H1 (cell line): ENCODE data around the gene ZBTB48. TPM values are rescaled to one million over a fixed set of nuclear protein-coding genes. Genes with fewer than 3 reads are reported as not detected.

Experiments
- CTCF ChIA-PET: fragments of 300-600 bp; sonication (Branson Sonifier 250); formaldehyde crosslinking; loops from one replicate; lab custom pipeline; 2021; ENCODE audit not compliant: partially characterized antibody; lab: Charles Lee
- POLR2A ChIA-PET: fragments of 300-600 bp; sonication (Branson Sonifier 250); formaldehyde crosslinking; loops from one replicate; lab custom pipeline; 2021; ENCODE audit warnings: inconsistent platforms; ENCODE audit not compliant: partially characterized antibody; lab: Charles Lee
- DNase-seq, 2 experiments: peaks; one replicate each; pipeline versions ENCODE4 v3.0.0 to v3.0.0-alpha.2; 2010 to 2022; ENCODE audit warnings: low spot score in 2 of 2, low read depth in 1 of 2, mixed read lengths in 1 of 2
- FAIRE-seq: peaks from 2 replicates; lab custom pipeline; 2011; peaks lifted over from hg19 to GRCh38; lab: Jason Lieb, UNC
- H2AFZ ChIP-seq: 2 replicates; pipeline ENCODE4 v1.8.1; 2012; ENCODE audit warnings: low read length, inconsistent platforms
- H2AK5ac ChIP-seq: 2 replicates; pipeline ENCODE4 v1.6.1; 2013; ENCODE audit warnings: low read depth, low read length
- H2BK120ac ChIP-seq: replicated peaks from 2 replicates; pipeline ENCODE3; 2013; ENCODE audit warnings: low read depth, low read length, inconsistent platforms
- H2BK12ac ChIP-seq: 2 replicates; pipeline ENCODE4 v1.6.1; 2013; ENCODE audit warnings: low read depth, low read length
- H2BK15ac ChIP-seq: 2 replicates; pipeline ENCODE4 v1.6.1; 2013; ENCODE audit warnings: low read length
- H2BK20ac ChIP-seq: 2 replicates; pipeline ENCODE4 v1.6.1; 2013; ENCODE audit warnings: low read length
- H2BK5ac ChIP-seq: 2 replicates; pipeline ENCODE4 v1.6.1; 2013; ENCODE audit warnings: low read depth, low read length
- H3K14ac ChIP-seq: 2 replicates; pipeline ENCODE4 v1.6.1; 2013; ENCODE audit warnings: inconsistent platforms; ENCODE audit not compliant: insufficient read length
- H3K18ac ChIP-seq: 2 replicates; pipeline ENCODE4 v1.6.1; 2013; ENCODE audit warnings: low read length; ENCODE audit errors: extremely low read depth
- H3K23ac ChIP-seq: 2 replicates; pipeline ENCODE4 v1.6.1; 2013; ENCODE audit warnings: inconsistent platforms; ENCODE audit not compliant: insufficient read length
- H3K23me2 ChIP-seq: 2 replicates; pipeline ENCODE4 v1.6.1; 2013; ENCODE audit warnings: low read depth, low read length
- H3K27ac ChIP-seq: 2 replicates; pipeline ENCODE4 v1.6.1; 2011; ENCODE audit warnings: low read depth, low read length, inconsistent platforms
- H3K27me3 ChIP-seq, 4 experiments: replicated peaks in 1 of 4; 1 replicate in 1 of 4; 2 replicates in 3 of 4; pipeline versions ENCODE4 v1.6.1 to v1.8.1; 2011 to 2013; ENCODE audit warnings: low read length in 3 of 4, mild to moderate bottlenecking in 3 of 4, inconsistent platforms in 2 of 4, mixed read lengths in 2 of 4, moderate library complexity in 1 of 4; ENCODE audit not compliant: control insufficient read depth in 3 of 4, insufficient read depth in 3 of 4; ENCODE audit errors: extremely low read depth in 1 of 4
- H3K36me3 ChIP-seq, 4 experiments: 2 replicates each; pipeline versions ENCODE4 v1.6.1 to v1.8.1; 2011 to 2013; ENCODE audit warnings: mild to moderate bottlenecking in 4 of 4, low read length in 3 of 4, moderate library complexity in 2 of 4, control low read depth in 1 of 4, inconsistent platforms in 1 of 4; ENCODE audit not compliant: insufficient read depth in 4 of 4, control insufficient read depth in 2 of 4
- H3K4ac ChIP-seq: replicated peaks from 2 replicates; pipeline ENCODE3; 2013; ENCODE audit warnings: low read length, low read depth, mixed read lengths, inconsistent platforms; ENCODE audit not compliant: insufficient read length
- H3K4me1 ChIP-seq, 4 experiments: replicated peaks in 1 of 4; 1 replicate in 1 of 4; 2 replicates in 3 of 4; pipeline versions ENCODE4 v1.6.1 to v1.8.1; 2011 to 2013; ENCODE audit warnings: low read length in 3 of 4, inconsistent platforms in 2 of 4, mixed read lengths in 1 of 4; ENCODE audit not compliant: insufficient read depth in 4 of 4, control insufficient read depth in 3 of 4
- H3K4me2 ChIP-seq, 2 experiments: 2 replicates each; pipeline versions ENCODE4 v1.6.1 to v1.8.1; 2011 to 2013; ENCODE audit warnings: low read depth in 2 of 2, low read length in 2 of 2, control low read depth in 1 of 2, inconsistent platforms in 1 of 2, mild to moderate bottlenecking in 1 of 2; ENCODE audit not compliant: insufficient read depth in 1 of 2
- H3K4me3 ChIP-seq, 4 experiments: fragments of 200-600, 300-600 bp in 1 of 4; sonication (generic), shearing (Covaris generic), sonication (Bioruptor Twin) in 1 of 4; 2 replicates each; pipeline versions ENCODE4 v1.5.1 to v1.8.1; 2011 to 2016; ENCODE audit warnings: low read length in 4 of 4, low read depth in 3 of 4, control low read depth in 2 of 4, inconsistent platforms in 2 of 4, mild to moderate bottlenecking in 2 of 4, mixed read lengths in 1 of 4, moderate library complexity in 1 of 4; ENCODE audit not compliant: insufficient read depth in 2 of 4; ENCODE audit errors: extremely low read depth in 1 of 4
- H3K56ac ChIP-seq: replicated peaks from 2 replicates; pipeline ENCODE3; 2013; ENCODE audit warnings: low read depth, mild to moderate bottlenecking, mixed read lengths, low read length, inconsistent platforms; ENCODE audit not compliant: insufficient read length
- H3K79me1 ChIP-seq: 2 replicates; pipeline ENCODE4 v1.6.1; 2013; ENCODE audit warnings: low read depth, low read length, control low read depth
- H3K79me2 ChIP-seq, 2 experiments: 2 replicates each; pipeline versions ENCODE4 v1.6.1 to v1.8.1; 2012 to 2013; ENCODE audit warnings: low read length in 2 of 2, mild to moderate bottlenecking in 2 of 2, inconsistent platforms in 1 of 2; ENCODE audit not compliant: insufficient read depth in 2 of 2, control insufficient read depth in 1 of 2
- H3K9ac ChIP-seq, 4 experiments: replicated peaks in 1 of 4; 1 replicate in 1 of 4; 2 replicates in 3 of 4; pipeline versions ENCODE4 v1.6.1 to v1.8.1; 2011 to 2013; ENCODE audit warnings: low read depth in 3 of 4, low read length in 3 of 4, control low read depth in 2 of 4, mild to moderate bottlenecking in 2 of 4, moderate library complexity in 2 of 4, inconsistent platforms in 1 of 4; ENCODE audit errors: extremely low read depth in 1 of 4
- H3K9me3 ChIP-seq, 2 experiments: 2 replicates each; pipeline versions ENCODE4 v1.6.1 to v1.8.1; 2012 to 2013; ENCODE audit warnings: mild to moderate bottlenecking in 2 of 2, moderate library complexity in 2 of 2, control low read depth in 1 of 2, inconsistent platforms in 1 of 2, low read depth in 1 of 2, low read length in 1 of 2, mixed read lengths in 1 of 2; ENCODE audit not compliant: insufficient read depth in 2 of 2
- H4K20me1 ChIP-seq, 2 experiments: replicated peaks in 1 of 2; 2 replicates each; pipeline versions ENCODE3 to v1.8.1; 2011 to 2013; ENCODE audit warnings: inconsistent platforms in 2 of 2, low read length in 2 of 2, mild to moderate bottlenecking in 1 of 2; ENCODE audit not compliant: insufficient read depth in 2 of 2, control insufficient read depth in 1 of 2
- H4K5ac ChIP-seq: 2 replicates; pipeline ENCODE4 v1.6.1; 2013; ENCODE audit warnings: low read length, low read depth, mixed read lengths, inconsistent platforms; ENCODE audit not compliant: insufficient read length
- H4K8ac ChIP-seq: 2 replicates; pipeline ENCODE4 v1.8.0; 2013; ENCODE audit warnings: mild to moderate bottlenecking, moderate library complexity, low read length, inconsistent platforms; ENCODE audit not compliant: insufficient read depth; ENCODE audit errors: extremely low read depth
- H4K91ac ChIP-seq: replicated peaks from 2 replicates; pipeline ENCODE3; 2013; ENCODE audit warnings: low read length, mixed read lengths, inconsistent platforms; ENCODE audit not compliant: insufficient read length
- CBX8 ChIP-seq: fragments of 300-800, 300-1000 bp; sonication (generic); IDR thresholded peaks from 2 replicates; pipeline ENCODE4 v1.7.1; 2016; ENCODE audit warnings: low read depth, low read length, borderline replicate concordance
- CEBPB ChIP-seq: IDR thresholded peaks from 2 replicates; pipeline ENCODE4 v1.6.1; 2012; ENCODE audit warnings: low read depth, low read length
- CREB1 ChIP-seq: IDR thresholded peaks from 2 replicates; pipeline ENCODE4 v1.6.1; 2012; ENCODE audit warnings: inconsistent platforms
- HDAC2 ChIP-seq, 2 experiments: fragments of 300-600 bp in 1 of 2; sonication (generic) in 1 of 2; IDR thresholded peaks; 2 replicates each; pipeline ENCODE4 v1.6.1; 2011 to 2012; ENCODE audit warnings: low read depth in 2 of 2, low read length in 2 of 2, mild to moderate bottlenecking in 2 of 2, moderate library complexity in 2 of 2, borderline replicate concordance in 1 of 2, inconsistent platforms in 1 of 2
- HDAC6 ChIP-seq: IDR thresholded peaks from one replicate; pipeline ENCODE4 v1.7.1; 2012; ENCODE audit warnings: low read depth, mild to moderate bottlenecking, inconsistent platforms, low read length, moderate library complexity
- KDM1A ChIP-seq: fragments of 200-600, 300-600 bp; sonication (generic); IDR thresholded peaks from 2 replicates; pipeline ENCODE4 v1.7.1; 2016; ENCODE audit warnings: mild to moderate bottlenecking, low read length, borderline replicate concordance
- MAFK ChIP-seq: IDR thresholded peaks from 2 replicates; pipeline ENCODE4 v1.6.1; 2012; ENCODE audit warnings: low read depth, mild to moderate bottlenecking, improper control_type of control experiment, low read length
- NANOG ChIP-seq: IDR thresholded peaks from 2 replicates; pipeline ENCODE4 v1.6.1; 2011; ENCODE audit warnings: low read length, low read depth, mild to moderate bottlenecking, inconsistent platforms; ENCODE audit not compliant: insufficient read depth, poor library complexity, severe bottlenecking
- SIN3A ChIP-seq, 2 experiments: IDR thresholded peaks in 1 of 2; conservative IDR thresholded peaks in 1 of 2; 2 replicates each; pipeline ENCODE4 v1.6.1; 2011 to 2012; ENCODE audit warnings: low read length in 2 of 2, improper control_type of control experiment in 1 of 2, low read depth in 1 of 2, mild to moderate bottlenecking in 1 of 2
- SIX5 ChIP-seq: IDR thresholded peaks from 2 replicates; pipeline ENCODE4 v1.6.1; 2011; ENCODE audit warnings: mild to moderate bottlenecking, low read depth, low read length
- SRF ChIP-seq: IDR thresholded peaks from 2 replicates; pipeline ENCODE4 v1.6.1; 2011; ENCODE audit warnings: mild to moderate bottlenecking, low read depth, low read length, moderate library complexity
- ZNF274 ChIP-seq: IDR thresholded peaks from 2 replicates; pipeline ENCODE4 v1.7.0; 2012; ENCODE audit warnings: low read length, borderline replicate concordance; ENCODE audit errors: extremely low read depth
- WGBS, 2 experiments: shearing (Covaris generic) in 1 of 2; methylation state at CpG; one replicate each; pipeline versions ENCODE4 v1.1.6 to v1.1.7; 2013 to 2015; ENCODE audit warnings: low lambda C conversion rate in 2 of 2, mixed read lengths in 2 of 2, inconsistent platforms in 1 of 2, low coverage in 1 of 2, missing lambda C conversion rate in 1 of 2; ENCODE audit not compliant: insufficient replicate concordance in 2 of 2, insufficient coverage in 1 of 2, insufficient read length in 1 of 2; ENCODE audit errors: extremely low coverage in 1 of 2, missing lambda C conversion rate in 1 of 2; 5-methylcytosine and 5-hydroxymethylcytosine counted together
- polyA plus RNA-seq, 7 experiments: library from polyadenylated mRNA; depleted of rRNA in 3 of 7; stranded (reverse) in 5 of 7; unstranded in 2 of 7; fragments of >200 nt in 5 of 7; fragments of 200-250 nt in 2 of 7; gene quantifications; 1 replicate in 5 of 7; 2 replicates in 1 of 7; 4 replicates in 1 of 7; pipeline versions ENCODE4 v1.2.1 to v1.2.3, GENCODE V29; 2011 to 2013; ENCODE audit warnings: missing spikeins in 2 of 7, mixed read lengths in 2 of 7
- total RNA-seq: library from RNA; stranded (reverse); fragmentation: NEBNext Ultra II Directional; extraction: Animal tissue kit (Norgen Biotek cat#: 25700); gene quantifications from 2 replicates; pipeline ENCODE4 v1.2.1, GENCODE V29; 2021
- TF ChIP-seq, protein P1 (sequence below): IDR thresholded peaks from 2 replicates; pipeline ENCODE4 v1.6.1; 2012; ENCODE audit warnings: inconsistent platforms

ZBTB48 gene
- total and polyA plus RNA-seq, 2 of the 8 experiments (the other 6 are each of a cell fraction or from before 2014, with no cell fraction given) = 28.2 to 28.8 TPM

DNA sequence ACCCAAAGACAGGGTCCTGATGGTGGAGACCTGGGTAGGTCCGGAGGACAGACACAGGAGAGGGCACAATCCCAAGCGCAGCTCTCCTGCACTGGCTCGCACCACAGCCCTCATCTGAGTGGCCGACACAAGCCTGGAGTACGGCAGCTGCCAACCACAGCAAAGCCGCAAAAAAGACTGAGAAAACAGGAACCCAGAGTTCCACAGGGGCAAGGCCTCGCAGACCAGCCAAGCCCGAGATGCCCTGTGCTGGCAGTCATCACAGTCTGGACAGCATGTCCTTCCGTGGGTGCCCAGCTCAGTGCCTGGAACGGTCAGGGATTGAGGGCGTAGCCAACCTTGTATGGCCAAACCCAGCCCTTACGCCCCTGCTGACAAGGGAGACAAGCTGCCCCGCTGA is 11.4 kb downstream of the ZBTB48 start:
- 92% methylated on average over 13 of the region's 13 CpGs; no CpG with 5 or more reads in 1 of the 2 experiments for WGBS, 2 experiments
- Histone ChIP-seq H3K18ac (no peak overlapping the region), H3K4me1 (no peaks in the 10 kb centered on the region), H2BK120ac (no peak overlapping the region), H3K9ac (no peak overlapping the region), H3K23ac (no peak overlapping the region), H4K20me1 (peaks cover 2 to 37% of the 10 kb centered on the region in 2 experiments), H3K4ac (no peak overlapping the region), H3K79me2 (0 out of 4 replicates have a peak, but pooled peaks cover 0 to under 1% of the 10 kb centered on the region in 2 experiments), H3K36me3 (peaks cover 2 to 52% (median 21%) of the 10 kb centered on the region in 4 experiments; a peak in 6 of 8 replicates), H3K9me3 (no peaks in the 10 kb centered on the region), H2BK12ac (no peak overlapping the region), H4K5ac (no peak overlapping the region), H3K4me2 (no peak overlapping the region), H2BK5ac (no peak overlapping the region), H2BK15ac (no peak overlapping the region), H3K14ac (no peak overlapping the region), H3K79me1 (no peaks in the 10 kb centered on the region; the same call in 1 of the 2 replicates), H2AK5ac (no peak overlapping the region), H3K4me3 (no peak overlapping the region), H4K8ac (no peak overlapping the region), H4K91ac (no peak overlapping the region), H3K56ac (no peak overlapping the region), H2AFZ (no peak overlapping the region), H2BK20ac (no peak overlapping the region), H3K23me2 (no peaks in the 10 kb centered on the region), H3K27ac (no peak overlapping the region), H3K27me3 (no peaks in the 10 kb centered on the region)
- DNase-seq = no peak
- no peak for FAIRE-seq
- POLR2A ChIA-PET = interaction anchor here (0.6 to 17.4 kb wide), 4 partner anchors 9 to 24 kb away, joined by 4 to 196 read pairs (median 6); partner anchors contain the start of gene KLHL21
- CTCF ChIA-PET = interaction anchor here (0.8 to 1.4 kb wide), 5 partner anchors 9 to 68 kb away, joined by 3 read pairs; partner anchors contain the start of gene TAS1R1
- TF ChIP-seq ZNF274 (no peak), KDM1A (no peak), CBX8 (no peak), MAFK (no peak), CREB1 (no peak), HDAC6 (no peak), HDAC2 (IDR thresholded peaks at IDR 0.05; ENCODE audit: borderline replicate concordance in 1 of 2, low read depth in 2 of 2, low read length in 2 of 2) (no peak), SRF (no peak), SIN3A (conservative IDR thresholded peaks at IDR 0.05 in 1 of 2, IDR thresholded peaks at IDR 0.05 in 1 of 2; ENCODE audit: low read depth in 1 of 2, low read length in 2 of 2) (no peak), CEBPB (no peak), NANOG (no peak), SIX5 (no peak)
- TF ChIP-seq, protein P1, sequence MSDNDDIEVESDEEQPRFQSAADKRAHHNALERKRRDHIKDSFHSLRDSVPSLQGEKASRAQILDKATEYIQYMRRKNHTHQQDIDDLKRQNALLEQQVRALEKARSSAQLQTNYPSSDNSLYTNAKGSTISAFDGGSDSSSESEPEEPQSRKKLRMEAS = no peak
